CD14-positive monocyte (primary cell): ENCODE data around the gene RNF20. TPM values are rescaled to one million over a fixed set of nuclear protein-coding genes. Genes with fewer than 3 reads are reported as not detected.

Source experiments
- DNase-seq, 3 donors: peaks; one replicate each; pipeline ENCODE4 v3.0.0-alpha.2; 2011 to 2022
- H2AFZ ChIP-seq: 2 replicates; pipeline ENCODE4 v1.6.0; 2012; ENCODE audit warnings: mild to moderate bottlenecking, low read depth, low read length, inconsistent platforms; ENCODE audit not compliant: insufficient read depth, poor library complexity, severe bottlenecking
- H3K27ac ChIP-seq, 2 donors: 1 replicate in 1 of 2; 2 replicates in 1 of 2; pipeline ENCODE4 v1.5.1; 2012 to 2013; ENCODE audit warnings: low read length in 2 of 2, control low read depth in 1 of 2, inconsistent platforms in 1 of 2, low read depth in 1 of 2, mild to moderate bottlenecking in 1 of 2
- H3K27me3 ChIP-seq, 2 donors: one replicate each; pipeline versions ENCODE4 v1.6.0 to v1.6.1; 2011 to 2013; ENCODE audit warnings: low read length in 2 of 2; ENCODE audit not compliant: control insufficient read depth in 2 of 2, insufficient read depth in 2 of 2
- H3K36me3 ChIP-seq, 2 donors: replicated peaks in 1 of 2; 1 replicate in 1 of 2; 2 replicates in 1 of 2; pipeline versions ENCODE4 v1.5.1 to v1.6.1; 2012 to 2013; ENCODE audit warnings: low read length in 2 of 2, control low read depth in 1 of 2, inconsistent platforms in 1 of 2, mild to moderate bottlenecking in 1 of 2; ENCODE audit not compliant: insufficient read depth in 2 of 2, control insufficient read depth in 1 of 2
- H3K4me1 ChIP-seq, 2 donors: 1 replicate in 1 of 2; 2 replicates in 1 of 2; pipeline versions ENCODE4 v1.5.1 to v1.6.1; 2012 to 2013; ENCODE audit warnings: low read length in 2 of 2, control low read depth in 1 of 2, inconsistent platforms in 1 of 2, mild to moderate bottlenecking in 1 of 2, moderate library complexity in 1 of 2; ENCODE audit not compliant: insufficient read depth in 2 of 2, control insufficient read depth in 1 of 2
- H3K4me2 ChIP-seq: replicated peaks from 2 replicates; pipeline ENCODE3; 2012; ENCODE audit warnings: low read length, moderate library complexity, mild to moderate bottlenecking; ENCODE audit not compliant: poor library complexity, severe bottlenecking; ENCODE audit errors: extremely low read depth
- H3K4me3 ChIP-seq, 3 experiments: fragments of 200-600 bp in 1 of 3; sonication (generic) in 1 of 3; replicated peaks in 1 of 3; 1 replicate in 2 of 3; 2 replicates in 1 of 3; pipeline ENCODE4 v1.5.1; 2011 to 2013; ENCODE audit warnings: low read length in 3 of 3, mild to moderate bottlenecking in 3 of 3, control low read depth in 2 of 3, low read depth in 2 of 3, inconsistent platforms in 1 of 3, moderate library complexity in 1 of 3
- H3K79me2 ChIP-seq: 2 replicates; pipeline ENCODE4 v1.6.0; 2012; ENCODE audit warnings: mild to moderate bottlenecking, control low read depth, inconsistent platforms, low read length, moderate library complexity; ENCODE audit not compliant: insufficient read depth
- H3K9ac ChIP-seq: 2 replicates; pipeline ENCODE4 v1.6.0; 2017; ENCODE audit warnings: low read length, mild to moderate bottlenecking; ENCODE audit not compliant: insufficient read depth, poor library complexity, severe bottlenecking
- H3K9me3 ChIP-seq, 2 donors: replicated peaks in 1 of 2; 1 replicate in 1 of 2; 2 replicates in 1 of 2; pipeline versions ENCODE4 v1.5.1 to v1.6.1; 2012 to 2013; ENCODE audit warnings: low read length in 2 of 2, control low read depth in 1 of 2; ENCODE audit not compliant: control insufficient read depth in 1 of 2, insufficient read depth in 1 of 2
- H4K20me1 ChIP-seq: 2 replicates; pipeline ENCODE4 v1.6.0; 2012; ENCODE audit warnings: mild to moderate bottlenecking, low read length, control low read depth, moderate library complexity; ENCODE audit not compliant: insufficient read depth
- H3K27ac Mint-ChIP-seq, 7 donors: one replicate each; pipeline ENCODE4 v1.8.0; 2020; ENCODE audit warnings: mild to moderate bottlenecking in 7 of 7, mixed read lengths in 7 of 7, moderate library complexity in 6 of 7, inconsistent platforms in 2 of 7
- H3K27me3 Mint-ChIP-seq, 3 donors: one replicate each; pipeline ENCODE4 v1.8.0; 2021 to 2022; ENCODE audit warnings: low read depth in 3 of 3, mild to moderate bottlenecking in 3 of 3, mixed read lengths in 3 of 3, moderate library complexity in 3 of 3, inconsistent platforms in 1 of 3
- H3K36me3 Mint-ChIP-seq, 2 donors: one replicate each; pipeline ENCODE4 v1.8.0; 2020; ENCODE audit warnings: mixed read lengths in 2 of 2, inconsistent platforms in 1 of 2, mild to moderate bottlenecking in 1 of 2
- H3K4me1 Mint-ChIP-seq: one replicate; pipeline ENCODE4 v1.8.0; 2020; ENCODE audit warnings: mild to moderate bottlenecking, mixed read lengths
- H3K4me3 Mint-ChIP-seq, 2 donors: one replicate each; pipeline ENCODE4 v1.8.0; 2020; ENCODE audit warnings: mild to moderate bottlenecking in 2 of 2, mixed read lengths in 2 of 2, moderate library complexity in 1 of 2
- H3K9me3 Mint-ChIP-seq, 7 donors: one replicate each; pipeline ENCODE4 v1.8.0; 2020 to 2022; ENCODE audit warnings: mixed read lengths in 7 of 7, mild to moderate bottlenecking in 6 of 7, moderate library complexity in 6 of 7, inconsistent platforms in 2 of 7
- CTCF ChIP-seq: fragments of 200-600 bp; IDR thresholded peaks from one replicate; pipeline ENCODE4 v1.8.0; 2022; ENCODE audit warnings: antibody characterized with exemption, mild to moderate bottlenecking
- WGBS: methylation state at CpG from one replicate; pipeline ENCODE4 v1.1.5; 2013; ENCODE audit warnings: missing lambda C conversion rate; ENCODE audit not compliant: insufficient coverage; 5-methylcytosine and 5-hydroxymethylcytosine counted together
- intact Hi-C, 2 donors: fragments of 100-400 bp; cut with micrococcal nuclease; formaldehyde crosslinking; loops; one replicate each; pipeline versions ENCODE4 v1.15.0 to v1.15.1; 2023
- polyA plus RNA-seq, 3 donors: library from polyadenylated mRNA; depleted of rRNA in 1 of 3; unstranded in 2 of 3; stranded (reverse) in 1 of 3; fragments of 300-500 nt in 2 of 3; fragments of >200 nt in 1 of 3; fragmentation: Illumina TruSeq in 2 of 3; gene quantifications; 1 replicate in 2 of 3; 2 replicates in 1 of 3; pipeline ENCODE4 v1.2.3, GENCODE V29; 2012 to 2021

RNF20 gene
- polyA plus RNA-seq, 3 donors = 7.2 to 35.2 (median 22.3) TPM

GRCh38 chr9:101536351-101536750 is 2.7 kb downstream of the RNF20 start:
- peaks cover 48% of the 10 kb centered on the region for H3K79me2 ChIP-seq
- no peak overlapping the region for H3K4me3 Mint-ChIP-seq
- intact Hi-C loops = loop anchor here in 1 of 2 donors (5.0 kb wide), 1 partner anchor 139 kb away; the partner anchor contains the start of genes MRPL50 and ZNF189

GRCh38 chr9:101536938-101537337 is 3.3 kb downstream of the RNF20 start:
- Histone ChIP-seq H4K20me1 (peaks cover 35% of the 10 kb centered on the region), H3K79me2 (peaks cover 48% of the 10 kb centered on the region), H3K4me2 (no peak overlapping the region), H3K4me1 (peaks cover 11 to 17% of the 10 kb centered on the region in 2 donors), H3K27me3 (no peaks in the 10 kb centered on the region), H3K36me3 (peaks cover 55 to 66% of the 10 kb centered on the region in 2 donors), H3K4me3 (no peak overlapping the region), H3K9ac (no peak overlapping the region), H2AFZ (no peak overlapping the region), H3K9me3 (no peaks in the 10 kb centered on the region), H3K27ac (no peak overlapping the region)
- Mint-ChIP-seq H3K9me3 (no peaks in the 10 kb centered on the region), H3K27me3 (peaks cover 0 to 2% (median 0%) of the 10 kb centered on the region in 3 donors), H3K27ac (no peak overlapping the region), H3K4me1 (peaks cover 18% of the 10 kb centered on the region), H3K4me3 (no peak overlapping the region), H3K36me3 (peaks cover 9% of the 10 kb centered on the region in 2 donors)
- intact Hi-C loops = loop anchor here in 1 of 2 donors (5.0 kb wide), 1 partner anchor 140 kb away; the partner anchor contains the start of genes MRPL50 and ZNF189
- DNase-seq = no peak
- WGBS = 100% methylated on average over 2 of the region's 2 CpGs
- TF ChIP-seq CTCF = no peak

More at GRCh38 chr9:101536351-101536750, 2.7 kb downstream of the RNF20 start:
- Histone ChIP-seq H2AFZ (no peak overlapping the region), H3K9ac (no peak overlapping the region), H3K4me1 (peaks cover 11 to 17% of the 10 kb centered on the region in 2 donors), H4K20me1 (peaks cover 35% of the 10 kb centered on the region), H3K27me3 (no peaks in the 10 kb centered on the region), H3K36me3 (peaks cover 50 to 62% of the 10 kb centered on the region in 2 donors), H3K9me3 (no peaks in the 10 kb centered on the region), H3K27ac (no peak overlapping the region), H3K4me3 (no peak overlapping the region), H3K4me2 (no peak overlapping the region)
- DNase-seq = no peak
- Mint-ChIP-seq H3K4me1 (peaks cover 18% of the 10 kb centered on the region), H3K27me3 (peaks cover 0 to 2% (median 0%) of the 10 kb centered on the region in 3 donors), H3K27ac (no peak overlapping the region), H3K9me3 (no peaks in the 10 kb centered on the region), H3K36me3 (peaks cover 9% of the 10 kb centered on the region in 2 donors)
- TF ChIP-seq CTCF = no peak
